ENCODE results near the gene OR5H6. TPM values are rescaled to one million over a fixed set of nuclear protein-coding genes. Genes with fewer than 3 reads are reported as not detected.

OR5H6 gene
- total and polyA plus RNA-seq, 2 of the 13 experiments (the other 11 are each of a cell fraction or from before 2014, with no cell fraction given): not detected

- TF ChIP-seq, protein P1, sequence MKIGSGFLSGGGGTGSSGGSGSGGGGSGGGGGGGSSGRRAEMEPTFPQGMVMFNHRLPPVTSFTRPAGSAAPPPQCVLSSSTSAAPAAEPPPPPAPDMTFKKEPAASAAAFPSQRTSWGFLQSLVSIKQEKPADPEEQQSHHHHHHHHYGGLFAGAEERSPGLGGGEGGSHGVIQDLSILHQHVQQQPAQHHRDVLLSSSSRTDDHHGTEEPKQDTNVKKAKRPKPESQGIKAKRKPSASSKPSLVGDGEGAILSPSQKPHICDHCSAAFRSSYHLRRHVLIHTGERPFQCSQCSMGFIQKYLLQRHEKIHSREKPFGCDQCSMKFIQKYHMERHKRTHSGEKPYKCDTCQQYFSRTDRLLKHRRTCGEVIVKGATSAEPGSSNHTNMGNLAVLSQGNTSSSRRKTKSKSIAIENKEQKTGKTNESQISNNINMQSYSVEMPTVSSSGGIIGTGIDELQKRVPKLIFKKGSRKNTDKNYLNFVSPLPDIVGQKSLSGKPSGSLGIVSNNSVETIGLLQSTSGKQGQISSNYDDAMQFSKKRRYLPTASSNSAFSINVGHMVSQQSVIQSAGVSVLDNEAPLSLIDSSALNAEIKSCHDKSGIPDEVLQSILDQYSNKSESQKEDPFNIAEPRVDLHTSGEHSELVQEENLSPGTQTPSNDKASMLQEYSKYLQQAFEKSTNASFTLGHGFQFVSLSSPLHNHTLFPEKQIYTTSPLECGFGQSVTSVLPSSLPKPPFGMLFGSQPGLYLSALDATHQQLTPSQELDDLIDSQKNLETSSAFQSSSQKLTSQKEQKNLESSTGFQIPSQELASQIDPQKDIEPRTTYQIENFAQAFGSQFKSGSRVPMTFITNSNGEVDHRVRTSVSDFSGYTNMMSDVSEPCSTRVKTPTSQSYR (CRISPR knock-in tag; IDR thresholded peaks at IDR 0.05; ENCODE audit: borderline replicate concordance): peak; percentile 80; the same call in 1 of the 2 replicates
- TF ChIP-seq ZSCAN20 (CRISPR knock-in tag; IDR thresholded peaks at IDR 0.05; ENCODE audit: borderline replicate concordance): no peak
- TF ChIP-seq, protein P2, sequence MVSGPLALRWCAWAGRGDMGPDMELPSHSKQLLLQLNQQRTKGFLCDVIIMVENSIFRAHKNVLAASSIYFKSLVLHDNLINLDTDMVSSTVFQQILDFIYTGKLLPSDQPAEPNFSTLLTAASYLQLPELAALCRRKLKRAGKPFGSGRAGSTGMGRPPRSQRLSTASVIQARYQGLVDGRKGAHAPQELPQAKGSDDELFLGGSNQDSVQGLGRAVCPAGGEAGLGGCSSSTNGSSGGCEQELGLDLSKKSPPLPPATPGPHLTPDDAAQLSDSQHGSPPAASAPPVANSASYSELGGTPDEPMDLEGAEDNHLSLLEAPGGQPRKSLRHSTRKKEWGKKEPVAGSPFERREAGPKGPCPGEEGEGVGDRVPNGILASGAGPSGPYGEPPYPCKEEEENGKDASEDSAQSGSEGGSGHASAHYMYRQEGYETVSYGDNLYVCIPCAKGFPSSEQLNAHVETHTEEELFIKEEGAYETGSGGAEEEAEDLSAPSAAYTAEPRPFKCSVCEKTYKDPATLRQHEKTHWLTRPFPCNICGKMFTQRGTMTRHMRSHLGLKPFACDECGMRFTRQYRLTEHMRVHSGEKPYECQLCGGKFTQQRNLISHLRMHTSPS (CRISPR knock-in tag; IDR thresholded peaks at IDR 0.05; ENCODE audit: low read depth): no peak
- no peak for TF ChIP-seq ATF7 (IDR thresholded peaks at IDR 0.05)
- no peak for TF ChIP-seq ATF7 (CRISPR knock-in tag; IDR thresholded peaks at IDR 0.05)
- no peak for TF ChIP-seq JUNB (CRISPR knock-in tag; IDR thresholded peaks at IDR 0.05; ENCODE audit: borderline replicate concordance)
- no peak for TF ChIP-seq NFKBIZ (CRISPR knock-in tag; IDR thresholded peaks at IDR 0.05)
- TF ChIP-seq, protein P3, sequence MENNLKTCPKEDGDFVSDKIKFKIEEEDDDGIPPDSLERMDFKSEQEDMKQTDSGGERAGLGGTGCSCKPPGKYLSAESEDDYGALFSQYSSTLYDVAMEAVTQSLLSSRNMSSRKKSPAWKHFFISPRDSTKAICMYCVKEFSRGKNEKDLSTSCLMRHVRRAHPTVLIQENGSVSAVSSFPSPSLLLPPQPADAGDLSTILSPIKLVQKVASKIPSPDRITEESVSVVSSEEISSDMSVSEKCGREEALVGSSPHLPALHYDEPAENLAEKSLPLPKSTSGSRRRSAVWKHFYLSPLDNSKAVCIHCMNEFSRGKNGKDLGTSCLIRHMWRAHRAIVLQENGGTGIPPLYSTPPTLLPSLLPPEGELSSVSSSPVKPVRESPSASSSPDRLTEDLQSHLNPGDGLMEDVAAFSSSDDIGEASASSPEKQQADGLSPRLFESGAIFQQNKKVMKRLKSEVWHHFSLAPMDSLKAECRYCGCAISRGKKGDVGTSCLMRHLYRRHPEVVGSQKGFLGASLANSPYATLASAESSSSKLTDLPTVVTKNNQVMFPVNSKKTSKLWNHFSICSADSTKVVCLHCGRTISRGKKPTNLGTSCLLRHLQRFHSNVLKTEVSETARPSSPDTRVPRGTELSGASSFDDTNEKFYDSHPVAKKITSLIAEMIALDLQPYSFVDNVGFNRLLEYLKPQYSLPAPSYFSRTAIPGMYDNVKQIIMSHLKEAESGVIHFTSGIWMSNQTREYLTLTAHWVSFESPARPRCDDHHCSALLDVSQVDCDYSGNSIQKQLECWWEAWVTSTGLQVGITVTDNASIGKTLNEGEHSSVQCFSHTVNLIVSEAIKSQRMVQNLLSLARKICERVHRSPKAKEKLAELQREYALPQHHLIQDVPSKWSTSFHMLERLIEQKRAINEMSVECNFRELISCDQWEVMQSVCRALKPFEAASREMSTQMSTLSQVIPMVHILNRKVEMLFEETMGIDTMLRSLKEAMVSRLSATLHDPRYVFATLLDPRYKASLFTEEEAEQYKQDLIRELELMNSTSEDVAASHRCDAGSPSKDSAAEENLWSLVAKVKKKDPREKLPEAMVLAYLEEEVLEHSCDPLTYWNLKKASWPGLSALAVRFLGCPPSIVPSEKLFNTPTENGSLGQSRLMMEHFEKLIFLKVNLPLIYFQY (CRISPR knock-in tag; IDR thresholded peaks at IDR 0.05; ENCODE audit: borderline replicate concordance): no peak
- no peak for TF ChIP-seq ZNF101 (CRISPR knock-in tag; IDR thresholded peaks at IDR 0.05; ENCODE audit: borderline replicate concordance, low read depth)
- no peak for TF ChIP-seq ZNF709 (CRISPR knock-in tag; IDR thresholded peaks at IDR 0.05)
- no peak for TF ChIP-seq FOXA3 (CRISPR knock-in tag; IDR thresholded peaks at IDR 0.05)
- no peak for TF ChIP-seq ZNF263 (CRISPR knock-in tag; IDR thresholded peaks at IDR 0.05)
- TF ChIP-seq, protein P4, sequence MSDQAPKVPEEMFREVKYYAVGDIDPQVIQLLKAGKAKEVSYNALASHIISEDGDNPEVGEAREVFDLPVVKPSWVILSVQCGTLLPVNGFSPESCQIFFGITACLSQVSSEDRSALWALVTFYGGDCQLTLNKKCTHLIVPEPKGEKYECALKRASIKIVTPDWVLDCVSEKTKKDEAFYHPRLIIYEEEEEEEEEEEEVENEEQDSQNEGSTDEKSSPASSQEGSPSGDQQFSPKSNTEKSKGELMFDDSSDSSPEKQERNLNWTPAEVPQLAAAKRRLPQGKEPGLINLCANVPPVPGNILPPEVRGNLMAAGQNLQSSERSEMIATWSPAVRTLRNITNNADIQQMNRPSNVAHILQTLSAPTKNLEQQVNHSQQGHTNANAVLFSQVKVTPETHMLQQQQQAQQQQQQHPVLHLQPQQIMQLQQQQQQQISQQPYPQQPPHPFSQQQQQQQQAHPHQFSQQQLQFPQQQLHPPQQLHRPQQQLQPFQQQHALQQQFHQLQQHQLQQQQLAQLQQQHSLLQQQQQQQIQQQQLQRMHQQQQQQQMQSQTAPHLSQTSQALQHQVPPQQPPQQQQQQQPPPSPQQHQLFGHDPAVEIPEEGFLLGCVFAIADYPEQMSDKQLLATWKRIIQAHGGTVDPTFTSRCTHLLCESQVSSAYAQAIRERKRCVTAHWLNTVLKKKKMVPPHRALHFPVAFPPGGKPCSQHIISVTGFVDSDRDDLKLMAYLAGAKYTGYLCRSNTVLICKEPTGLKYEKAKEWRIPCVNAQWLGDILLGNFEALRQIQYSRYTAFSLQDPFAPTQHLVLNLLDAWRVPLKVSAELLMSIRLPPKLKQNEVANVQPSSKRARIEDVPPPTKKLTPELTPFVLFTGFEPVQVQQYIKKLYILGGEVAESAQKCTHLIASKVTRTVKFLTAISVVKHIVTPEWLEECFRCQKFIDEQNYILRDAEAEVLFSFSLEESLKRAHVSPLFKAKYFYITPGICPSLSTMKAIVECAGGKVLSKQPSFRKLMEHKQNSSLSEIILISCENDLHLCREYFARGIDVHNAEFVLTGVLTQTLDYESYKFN (CRISPR knock-in tag; conservative IDR thresholded peaks at IDR 0.05): 0 out of 2 replicates have a peak, but pooled peaks have one; percentile 37
- TF ChIP-seq SCMH1 (CRISPR knock-in tag; IDR thresholded peaks at IDR 0.05; ENCODE audit: borderline replicate concordance): no peak
- TF ChIP-seq SRSF1 (optimal IDR thresholded peaks at IDR 0.05; ENCODE audit: low read depth, low read length): no peak
- TF ChIP-seq ZNF883 (CRISPR knock-in tag; IDR thresholded peaks at IDR 0.05; ENCODE audit: not compliant biosample characterization): no peak
- no peak for TF ChIP-seq ZNF451 (CRISPR knock-in tag; IDR thresholded peaks at IDR 0.05)
- TF ChIP-seq EED (CRISPR knock-in tag; IDR thresholded peaks at IDR 0.05): no peak
- TF ChIP-seq ZNF749 (CRISPR knock-in tag; IDR thresholded peaks at IDR 0.05; ENCODE audit: borderline replicate concordance): no peak
These were observed 20.2 kb upstream of the OR5H6 start (continued) for GRCh38 chr3:98243843-98244242.

Data from HepG2 (cell line).